Liver (tissue), 9 donors: ENCODE measurements around the gene GNE. TPM values are rescaled to one million over a fixed set of nuclear protein-coding genes. Genes with fewer than 3 reads are reported as not detected.

Experiments used
- DNase-seq: peaks from one replicate; pipeline ENCODE4 v3.0.0-alpha.2; 2017; ENCODE audit warnings: low spot score
- H3K27ac ChIP-seq, 2 donors: one replicate each; pipeline ENCODE4 v1.7.0; 2013; ENCODE audit warnings: inconsistent platforms in 2 of 2, low read length in 2 of 2, control low read depth in 1 of 2, low read depth in 1 of 2, mild to moderate bottlenecking in 1 of 2
- H3K27me3 ChIP-seq, 4 donors: one replicate each; pipeline versions ENCODE4 v1.6.1 to v1.7.0; 2013; ENCODE audit warnings: low read length in 3 of 4, inconsistent platforms in 1 of 4, mild to moderate bottlenecking in 1 of 4, moderate library complexity in 1 of 4; ENCODE audit not compliant: control insufficient read depth in 4 of 4, insufficient read depth in 4 of 4
- H3K36me3 ChIP-seq, 4 donors: one replicate each; pipeline versions ENCODE4 v1.6.1 to v1.7.0; 2013; ENCODE audit warnings: low read length in 3 of 4, mild to moderate bottlenecking in 3 of 4, low read depth in 1 of 4, moderate library complexity in 1 of 4; ENCODE audit not compliant: control insufficient read depth in 4 of 4, insufficient read depth in 3 of 4
- H3K4me1 ChIP-seq, 4 donors: one replicate each; pipeline versions ENCODE4 v1.6.1 to v1.7.0; 2013; ENCODE audit warnings: low read length in 3 of 4, mild to moderate bottlenecking in 3 of 4, moderate library complexity in 1 of 4; ENCODE audit not compliant: control insufficient read depth in 4 of 4, insufficient read depth in 4 of 4
- H3K4me3 ChIP-seq, 3 donors: one replicate each; pipeline versions ENCODE4 v1.6.1 to v1.7.0; 2013; ENCODE audit warnings: low read length in 3 of 3, control low read depth in 1 of 3, low read depth in 1 of 3, mild to moderate bottlenecking in 1 of 3
- H3K9ac ChIP-seq, 2 donors: one replicate each; pipeline ENCODE4 v1.7.0; 2013; ENCODE audit warnings: low read length in 2 of 2, mild to moderate bottlenecking in 2 of 2, moderate library complexity in 2 of 2, control low read depth in 1 of 2, low read depth in 1 of 2
- H3K9me3 ChIP-seq, 4 donors: one replicate each; pipeline versions ENCODE4 v1.6.1 to v1.7.0; 2013; ENCODE audit warnings: low read length in 3 of 4; ENCODE audit not compliant: control insufficient read depth in 4 of 4
- CTCF ChIP-seq: fragments of 150-350 bp; IDR thresholded peaks from 2 replicates; pipeline ENCODE4 v1.5.1; 2017; ENCODE audit warnings: improper control_type of control experiment, low read depth, low read length; ENCODE audit not compliant: missing input control
- EGR1 ChIP-seq, 2 donors: IDR thresholded peaks; 2 replicates each; pipeline ENCODE4 v1.6.1; 2016 to 2018; ENCODE audit warnings: antibody characterized with exemption in 2 of 2, low read depth in 2 of 2
- FOXA1 ChIP-seq: IDR thresholded peaks from 2 replicates; pipeline ENCODE4 v1.6.1; 2016; ENCODE audit warnings: antibody characterized with exemption
- FOXA2 ChIP-seq: IDR thresholded peaks from 2 replicates; pipeline ENCODE4 v1.6.1; 2016; ENCODE audit warnings: antibody characterized with exemption
- GABPA ChIP-seq, 2 donors: IDR thresholded peaks in 1 of 2; conservative IDR thresholded peaks in 1 of 2; 2 replicates each; pipeline ENCODE4 v1.6.1; 2016; ENCODE audit warnings: antibody characterized with exemption in 2 of 2, mild to moderate bottlenecking in 1 of 2, moderate library complexity in 1 of 2
- HNF4A ChIP-seq, 2 donors: conservative IDR thresholded peaks; 2 replicates each; pipeline ENCODE4 v1.6.1; 2016; ENCODE audit warnings: antibody characterized with exemption in 2 of 2, mild to moderate bottlenecking in 2 of 2
- HNF4G ChIP-seq: IDR thresholded peaks from 2 replicates; pipeline ENCODE4 v1.6.1; 2016; ENCODE audit warnings: antibody characterized with exemption
- JUND ChIP-seq, 2 donors: IDR thresholded peaks; 2 replicates each; pipeline ENCODE4 v1.6.1; 2016; ENCODE audit warnings: antibody characterized with exemption in 2 of 2
- NR2F2 ChIP-seq: IDR thresholded peaks from 2 replicates; pipeline ENCODE4 v1.6.1; 2016; ENCODE audit warnings: antibody characterized with exemption
- RAD21 ChIP-seq, 2 donors: IDR thresholded peaks; 2 replicates each; pipeline ENCODE4 v1.6.1; 2016; ENCODE audit warnings: antibody characterized with exemption in 2 of 2, mild to moderate bottlenecking in 2 of 2
- RXRA ChIP-seq, 2 donors: IDR thresholded peaks; 2 replicates each; pipeline ENCODE4 v1.6.1; 2017 to 2018; ENCODE audit warnings: antibody characterized with exemption in 2 of 2, mild to moderate bottlenecking in 1 of 2
- SP1 ChIP-seq: IDR thresholded peaks from 2 replicates; pipeline ENCODE4 v1.6.1; 2018; ENCODE audit warnings: antibody characterized with exemption, mild to moderate bottlenecking
- TAF1 ChIP-seq: conservative IDR thresholded peaks from 2 replicates; pipeline ENCODE4 v1.6.1; 2016; ENCODE audit warnings: antibody characterized with exemption, mild to moderate bottlenecking
- YY1 ChIP-seq: IDR thresholded peaks from 2 replicates; pipeline ENCODE4 v1.6.1; 2016; ENCODE audit warnings: antibody characterized with exemption, mild to moderate bottlenecking
- WGBS: extraction: QIAGEN DNeasy Blood & Tissue Kit; methylation state at CpG from one replicate; pipeline ENCODE4 v1.1.7; 2013; 5-methylcytosine and 5-hydroxymethylcytosine counted together
- polyA plus RNA-seq, 2 donors: library from polyadenylated mRNA; stranded (reverse) in 1 of 2; unstranded in 1 of 2; fragments of 200-250 nt in 1 of 2; fragments of >200 nt in 1 of 2; fragmentation: Nextera tagmentation in 1 of 2; extraction: Ambion mirVana in 1 of 2; gene quantifications; one replicate each; pipeline versions ENCODE4 v1.2.1 to v1.2.3, GENCODE V29; 2013 to 2015
- total RNA-seq, 2 donors: library from RNA; depleted of rRNA; stranded (reverse); fragments of >200 nt; gene quantifications; one replicate each; pipeline ENCODE4 v1.2.3, GENCODE V29; 2014
- TF ChIP-seq, protein P1 (sequence below): IDR thresholded peaks from 2 replicates; pipeline ENCODE4 v1.6.1; 2016; ENCODE audit warnings: antibody characterized with exemption, mild to moderate bottlenecking
- TF ChIP-seq, protein P2 (sequence below): IDR thresholded peaks from 2 replicates; pipeline ENCODE4 v1.6.1; 2016; ENCODE audit warnings: antibody characterized with exemption
- TF ChIP-seq, protein P3 (sequence below): IDR thresholded peaks from 2 replicates; pipeline ENCODE4 v1.6.1; 2016; ENCODE audit warnings: antibody characterized with exemption
- TF ChIP-seq, protein P4 (sequence below): IDR thresholded peaks from 2 replicates; pipeline ENCODE4 v1.6.1; 2016; ENCODE audit warnings: antibody characterized with exemption
- donor health status: healthy.
- donor health status: healthy.
- donor health status: healthy.
- donor health status: healthy.
- donor health status: healthy.

GNE gene
- total and polyA plus RNA-seq, 4 donors, result 21.8 to 177 (median 38.1) TPM

GRCh38 chr9:36247356-36247755, 10.9 kb downstream of the GNE start:
- DNase-seq, result no peak
- peaks cover 12 to 17% (median 14%) of the 10 kb centered on the region in 4 donors for H3K36me3 ChIP-seq
- no peak overlapping the region for H3K4me3 ChIP-seq
- peaks cover 4 to 35% (median 27%) of the 10 kb centered on the region in 4 donors for H3K4me1 ChIP-seq
- no peaks in the 10 kb centered on the region for H3K9me3 ChIP-seq
- TF ChIP-seq, protein P1, sequence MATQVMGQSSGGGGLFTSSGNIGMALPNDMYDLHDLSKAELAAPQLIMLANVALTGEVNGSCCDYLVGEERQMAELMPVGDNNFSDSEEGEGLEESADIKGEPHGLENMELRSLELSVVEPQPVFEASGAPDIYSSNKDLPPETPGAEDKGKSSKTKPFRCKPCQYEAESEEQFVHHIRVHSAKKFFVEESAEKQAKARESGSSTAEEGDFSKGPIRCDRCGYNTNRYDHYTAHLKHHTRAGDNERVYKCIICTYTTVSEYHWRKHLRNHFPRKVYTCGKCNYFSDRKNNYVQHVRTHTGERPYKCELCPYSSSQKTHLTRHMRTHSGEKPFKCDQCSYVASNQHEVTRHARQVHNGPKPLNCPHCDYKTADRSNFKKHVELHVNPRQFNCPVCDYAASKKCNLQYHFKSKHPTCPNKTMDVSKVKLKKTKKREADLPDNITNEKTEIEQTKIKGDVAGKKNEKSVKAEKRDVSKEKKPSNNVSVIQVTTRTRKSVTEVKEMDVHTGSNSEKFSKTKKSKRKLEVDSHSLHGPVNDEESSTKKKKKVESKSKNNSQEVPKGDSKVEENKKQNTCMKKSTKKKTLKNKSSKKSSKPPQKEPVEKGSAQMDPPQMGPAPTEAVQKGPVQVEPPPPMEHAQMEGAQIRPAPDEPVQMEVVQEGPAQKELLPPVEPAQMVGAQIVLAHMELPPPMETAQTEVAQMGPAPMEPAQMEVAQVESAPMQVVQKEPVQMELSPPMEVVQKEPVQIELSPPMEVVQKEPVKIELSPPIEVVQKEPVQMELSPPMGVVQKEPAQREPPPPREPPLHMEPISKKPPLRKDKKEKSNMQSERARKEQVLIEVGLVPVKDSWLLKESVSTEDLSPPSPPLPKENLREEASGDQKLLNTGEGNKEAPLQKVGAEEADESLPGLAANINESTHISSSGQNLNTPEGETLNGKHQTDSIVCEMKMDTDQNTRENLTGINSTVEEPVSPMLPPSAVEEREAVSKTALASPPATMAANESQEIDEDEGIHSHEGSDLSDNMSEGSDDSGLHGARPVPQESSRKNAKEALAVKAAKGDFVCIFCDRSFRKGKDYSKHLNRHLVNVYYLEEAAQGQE, result no peak
- TF ChIP-seq NR2F2 (no peak), FOXA2 (no peak), SP1 (no peak), YY1 (no peak), GABPA (IDR thresholded peaks at IDR 0.05 in 1 of 2, conservative IDR thresholded peaks at IDR 0.05 in 1 of 2) (no peak), RAD21 (IDR thresholded peaks at IDR 0.05) (no peak), TAF1 (no peak), HNF4A (conservative IDR thresholded peaks at IDR 0.05) (no peak), HNF4G (no peak), CTCF (no peak), EGR1 (IDR thresholded peaks at IDR 0.05; ENCODE audit: low read depth in 2 of 2) (no peak), RXRA (IDR thresholded peaks at IDR 0.05) (no peak), JUND (IDR thresholded peaks at IDR 0.05) (no peak), FOXA1 (no peak)
- TF ChIP-seq, protein P2, sequence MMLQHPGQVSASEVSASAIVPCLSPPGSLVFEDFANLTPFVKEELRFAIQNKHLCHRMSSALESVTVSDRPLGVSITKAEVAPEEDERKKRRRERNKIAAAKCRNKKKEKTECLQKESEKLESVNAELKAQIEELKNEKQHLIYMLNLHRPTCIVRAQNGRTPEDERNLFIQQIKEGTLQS, result no peak
- TF ChIP-seq, protein P3, sequence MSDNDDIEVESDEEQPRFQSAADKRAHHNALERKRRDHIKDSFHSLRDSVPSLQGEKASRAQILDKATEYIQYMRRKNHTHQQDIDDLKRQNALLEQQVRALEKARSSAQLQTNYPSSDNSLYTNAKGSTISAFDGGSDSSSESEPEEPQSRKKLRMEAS, result no peak
- TF ChIP-seq, protein P4, sequence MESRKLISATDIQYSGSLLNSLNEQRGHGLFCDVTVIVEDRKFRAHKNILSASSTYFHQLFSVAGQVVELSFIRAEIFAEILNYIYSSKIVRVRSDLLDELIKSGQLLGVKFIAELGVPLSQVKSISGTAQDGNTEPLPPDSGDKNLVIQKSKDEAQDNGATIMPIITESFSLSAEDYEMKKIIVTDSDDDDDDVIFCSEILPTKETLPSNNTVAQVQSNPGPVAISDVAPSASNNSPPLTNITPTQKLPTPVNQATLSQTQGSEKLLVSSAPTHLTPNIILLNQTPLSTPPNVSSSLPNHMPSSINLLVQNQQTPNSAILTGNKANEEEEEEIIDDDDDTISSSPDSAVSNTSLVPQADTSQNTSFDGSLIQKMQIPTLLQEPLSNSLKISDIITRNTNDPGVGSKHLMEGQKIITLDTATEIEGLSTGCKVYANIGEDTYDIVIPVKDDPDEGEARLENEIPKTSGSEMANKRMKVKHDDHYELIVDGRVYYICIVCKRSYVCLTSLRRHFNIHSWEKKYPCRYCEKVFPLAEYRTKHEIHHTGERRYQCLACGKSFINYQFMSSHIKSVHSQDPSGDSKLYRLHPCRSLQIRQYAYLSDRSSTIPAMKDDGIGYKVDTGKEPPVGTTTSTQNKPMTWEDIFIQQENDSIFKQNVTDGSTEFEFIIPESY, result no peak
- H3K27ac ChIP-seq, result no peak overlapping the region
- H3K9ac ChIP-seq, result no peak overlapping the region
- H3K27me3 ChIP-seq, result no peaks in the 10 kb centered on the region
- 91% methylated on average over 3 of the region's 3 CpGs for WGBS
